GM12865 (cell line): ENCODE measurements around the gene UBR7.
"Not testable (repeated sequence)": the region's sequence is repeated elsewhere in the genome, so short reads cannot be mapped to it uniquely, and the experiment has no call there.

Experiments used
- DNase-seq: peaks from one replicate; pipeline ENCODE4 v3.0.0; 2010; ENCODE audit warnings: low read depth
- H3K4me3 ChIP-seq: 2 replicates; pipeline ENCODE4 v1.5.1; 2011; ENCODE audit warnings: mild to moderate bottlenecking, low read depth, low read length, control low read depth
- TF ChIP-seq, protein P1 (sequence below): IDR thresholded peaks from 2 replicates; pipeline ENCODE4 v1.5.1; 2011; ENCODE audit warnings: low read length, control low read depth, low read depth, inconsistent platforms; ENCODE audit not compliant: insufficient read depth; ENCODE audit errors: missing control alignments

UBR7 gene

DNA sequence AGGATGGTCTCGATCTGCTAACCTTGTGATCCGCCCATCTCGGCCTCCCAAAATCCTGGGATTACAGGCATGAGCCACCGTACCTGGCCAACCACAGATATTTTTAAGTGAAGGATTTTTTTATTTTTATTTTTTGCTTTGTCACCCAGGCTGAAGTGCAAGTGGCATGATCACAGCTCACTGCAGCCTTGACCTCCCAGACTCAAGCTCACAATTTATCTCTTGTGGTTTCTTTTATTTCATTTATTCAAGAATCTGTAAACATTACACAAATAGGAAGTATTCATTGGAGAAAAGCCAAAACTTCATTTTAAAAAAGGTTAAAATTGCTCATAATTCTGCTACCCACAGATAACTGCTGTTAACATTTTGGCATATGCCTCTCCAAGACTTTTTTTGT lies 35.7 kb upstream of the UBR7 start:
- DNase-seq: no peak
- TF ChIP-seq, protein P1, sequence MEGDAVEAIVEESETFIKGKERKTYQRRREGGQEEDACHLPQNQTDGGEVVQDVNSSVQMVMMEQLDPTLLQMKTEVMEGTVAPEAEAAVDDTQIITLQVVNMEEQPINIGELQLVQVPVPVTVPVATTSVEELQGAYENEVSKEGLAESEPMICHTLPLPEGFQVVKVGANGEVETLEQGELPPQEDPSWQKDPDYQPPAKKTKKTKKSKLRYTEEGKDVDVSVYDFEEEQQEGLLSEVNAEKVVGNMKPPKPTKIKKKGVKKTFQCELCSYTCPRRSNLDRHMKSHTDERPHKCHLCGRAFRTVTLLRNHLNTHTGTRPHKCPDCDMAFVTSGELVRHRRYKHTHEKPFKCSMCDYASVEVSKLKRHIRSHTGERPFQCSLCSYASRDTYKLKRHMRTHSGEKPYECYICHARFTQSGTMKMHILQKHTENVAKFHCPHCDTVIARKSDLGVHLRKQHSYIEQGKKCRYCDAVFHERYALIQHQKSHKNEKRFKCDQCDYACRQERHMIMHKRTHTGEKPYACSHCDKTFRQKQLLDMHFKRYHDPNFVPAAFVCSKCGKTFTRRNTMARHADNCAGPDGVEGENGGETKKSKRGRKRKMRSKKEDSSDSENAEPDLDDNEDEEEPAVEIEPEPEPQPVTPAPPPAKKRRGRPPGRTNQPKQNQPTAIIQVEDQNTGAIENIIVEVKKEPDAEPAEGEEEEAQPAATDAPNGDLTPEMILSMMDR: no peak
- no peak overlapping the region for H3K4me3 ChIP-seq

- H3K4me3 ChIP-seq: no peak overlapping the region
- no peak for DNase-seq
- TF ChIP-seq, protein P1: no peak
Measured at GRCh38 chr14:93173943-93174395, 33.1 kb upstream of the UBR7 start.

DNA sequence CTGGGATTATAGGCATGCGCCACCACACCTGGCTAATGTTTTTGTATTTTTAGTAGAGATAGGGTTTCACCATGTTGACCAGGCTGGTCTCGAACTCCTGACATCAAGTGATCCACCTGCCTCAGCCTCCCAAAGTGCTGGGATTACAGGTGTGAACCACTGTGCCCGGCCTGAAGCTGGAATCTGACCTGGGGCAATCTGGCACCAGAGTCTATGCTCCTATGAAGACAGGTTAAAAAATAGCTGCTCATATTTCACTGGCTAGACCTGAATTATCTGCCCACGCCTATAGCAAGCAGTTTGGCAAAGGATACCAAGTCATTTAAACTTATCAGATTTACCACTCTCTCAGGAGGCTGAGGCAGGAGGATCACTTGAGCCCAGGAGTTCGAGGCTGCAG lies 32.3 kb upstream of the UBR7 start:
- not testable (repeated sequence) for DNase-seq, H3K4me3 ChIP-seq

DNA sequence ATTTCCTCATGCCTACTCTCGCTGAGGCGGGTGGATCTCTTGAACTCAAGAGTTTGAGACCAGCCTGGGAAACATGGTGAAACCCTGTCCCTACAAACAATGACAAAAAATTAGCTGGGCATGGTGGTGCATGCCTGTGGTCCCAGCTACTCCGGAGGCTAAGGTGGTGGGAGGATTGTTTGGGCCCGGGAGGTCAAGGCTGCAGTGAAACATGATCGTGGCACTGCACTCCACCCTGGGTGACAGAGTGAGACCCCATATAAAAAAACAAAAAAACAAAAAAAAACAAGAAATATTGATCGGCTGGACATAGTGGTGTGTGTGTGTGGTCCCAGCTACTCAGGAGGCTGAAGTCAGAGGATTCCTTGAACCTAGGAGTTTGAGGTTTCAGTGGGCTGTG lies 31.6 kb upstream of the UBR7 start:
- TF ChIP-seq, protein P1: no peak
- no peak for DNase-seq
- no peak overlapping the region for H3K4me3 ChIP-seq

DNA sequence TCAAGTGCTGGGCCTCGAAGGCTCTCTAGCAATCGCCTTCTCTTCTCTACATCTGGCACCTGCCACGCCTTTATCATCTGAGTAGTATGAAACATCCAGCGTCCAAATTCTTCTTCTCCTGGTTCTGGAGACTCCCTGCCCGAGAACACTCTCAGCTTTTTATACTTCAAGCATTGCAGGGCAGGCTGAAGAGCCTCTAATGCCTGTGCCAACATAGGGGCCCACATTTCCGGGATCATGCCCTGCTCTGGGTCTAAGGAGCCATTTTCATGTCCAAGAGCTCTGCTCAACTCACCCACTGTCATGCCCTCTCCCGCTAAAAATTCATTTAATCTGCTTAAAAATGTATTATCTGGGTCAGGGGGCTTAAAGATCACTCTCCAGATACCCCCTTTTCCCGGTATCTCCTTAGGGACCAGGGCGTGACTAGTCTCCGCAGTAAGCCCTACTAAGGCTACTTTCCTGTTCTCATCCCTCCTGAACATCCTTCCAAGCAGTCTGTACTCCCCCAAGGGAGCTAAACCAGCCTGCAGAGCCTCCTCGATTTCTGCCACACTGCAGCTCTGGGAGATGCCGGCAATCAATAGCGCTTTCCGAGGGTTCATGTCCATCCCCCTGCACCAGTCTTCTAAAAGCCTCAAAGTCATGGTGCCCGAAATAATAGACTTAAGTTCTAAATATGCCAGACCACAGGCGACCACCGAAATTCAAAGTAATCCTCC lies 23.3 kb upstream of the UBR7 start:
- TF ChIP-seq, protein P1: no peak

GRCh38 chr14:93184391-93185348 lies 22.4 kb upstream of the UBR7 start, which contains the start of the genes LYSET and MOAP1:
Gene LYSET, plus strand, starts transcription at chr14:93185317. Its CDS starts 89 bp downstream, at chr14:93185406.
Gene MOAP1, minus strand, starts transcription at chr14:93184897. Its CDS starts 655 bp downstream, at chr14:93184242.
- DNase-seq: peak; percentile 97
- H3K4me3 ChIP-seq: peak within 1 kb of the TSS; percentile 96
- TF ChIP-seq, protein P1: peak; percentile 39

More for the DNA sequence above, 23.3 kb upstream of the UBR7 start:
- peak overlapping the region; percentile 96 for H3K4me3 ChIP-seq
- no peak for DNase-seq

GRCh38 chr14:93185349-93185720 lies 21.7 kb upstream of the UBR7 start:
- H3K4me3 ChIP-seq: peak overlapping the region; percentile 73
- TF ChIP-seq, protein P1: no peak
- DNase-seq: peak; percentile 41
